PC-9 (cell line): ENCODE results near the gene ADGRF1. TPM values are rescaled to one million over a fixed set of nuclear protein-coding genes. Genes with fewer than 3 reads are reported as not detected.

Experiments used
- BruUV-seq: library from RNA; stranded (reverse); fragments of 400-500 nt; replicated peaks from 2 replicates; lab custom pipeline; 2021; lab: Mats Ljungman, UMichigan
- CTCF ChIA-PET: fragments of 300-600 bp; sonication (Branson Sonifier 250); formaldehyde crosslinking; loops from one replicate; lab custom pipeline; 2022; ENCODE audit warnings: antibody characterized with exemption; lab: Charles Lee
- POLR2A ChIA-PET: fragments of 300-600 bp; sonication (Branson Sonifier 250); formaldehyde crosslinking; loops from one replicate; lab custom pipeline; 2022; ENCODE audit warnings: antibody characterized with exemption; ENCODE audit not compliant: unreplicated experiment; lab: Charles Lee
- DNase-seq, 2 experiments: peaks; one replicate each; pipeline versions ENCODE4 v3.0.0 to v3.0.0-alpha.2; 2015 to 2022; ENCODE audit warnings: mixed read lengths in 1 of 2
- H2AFZ ChIP-seq: fragments of 200-600 bp; sonication (generic); 2 replicates; pipeline ENCODE4 v1.8.1; 2017; ENCODE audit warnings: antibody characterized with exemption
- H3F3A ChIP-seq: fragments of 200-600 bp; sonication (generic); 2 replicates; pipeline ENCODE4 v1.8.1; 2017; ENCODE audit warnings: antibody characterized with exemption, mild to moderate bottlenecking, low read depth; ENCODE audit not compliant: insufficient read depth
- H3K27ac ChIP-seq: fragments of 200-600 bp; sonication (generic); 2 replicates; pipeline ENCODE4 v1.6.1; 2016; ENCODE audit warnings: mixed run types
- H3K27me3 ChIP-seq: fragments of 200-600 bp; sonication (generic); 2 replicates; pipeline ENCODE4 v1.6.1; 2016; ENCODE audit warnings: low read depth, mixed run types; ENCODE audit not compliant: insufficient read depth
- H3K36me3 ChIP-seq: fragments of 200-600 bp; sonication (generic); 2 replicates; pipeline ENCODE4 v1.6.1; 2016; ENCODE audit warnings: low read depth, mixed run types
- H3K4me1 ChIP-seq: fragments of 200-600 bp; sonication (generic); replicated peaks from 2 replicates; pipeline ENCODE4 v1.6.1; 2016; ENCODE audit warnings: mixed run types; ENCODE audit not compliant: insufficient read depth
- H3K4me2 ChIP-seq: fragments of 200-600 bp; sonication (generic); 2 replicates; pipeline ENCODE4 v1.6.1; 2017; ENCODE audit warnings: mixed run types
- H3K4me3 ChIP-seq: fragments of 200-600 bp; sonication (generic); 2 replicates; pipeline ENCODE4 v1.6.1; 2016; ENCODE audit warnings: mixed run types
- H3K79me2 ChIP-seq: fragments of 200-600 bp; sonication (generic); 2 replicates; pipeline ENCODE4 v1.6.1; 2017; ENCODE audit warnings: low read depth, mixed run types
- H3K9me2 ChIP-seq: fragments of 200-600 bp; sonication (generic); 2 replicates; pipeline ENCODE4 v1.8.1; 2017; ENCODE audit warnings: mild to moderate bottlenecking; ENCODE audit not compliant: insufficient read depth
- H3K9me3 ChIP-seq: fragments of 200-600 bp; sonication (generic); 2 replicates; pipeline ENCODE4 v1.8.1; 2016; ENCODE audit warnings: low read depth; ENCODE audit not compliant: insufficient read depth
- H4K20me1 ChIP-seq: fragments of 200-600 bp; sonication (generic); 2 replicates; pipeline ENCODE4 v1.8.1; 2017; ENCODE audit not compliant: insufficient read depth
- CTCF ChIP-seq: fragments of 200-600 bp; sonication (generic); conservative IDR thresholded peaks from 2 replicates; pipeline ENCODE4 v1.6.1; 2017; ENCODE audit warnings: mixed run types, antibody characterized with exemption, mild to moderate bottlenecking, moderate library complexity
- EZH2 ChIP-seq: fragments of 200-600 bp; sonication (generic); IDR thresholded peaks from 2 replicates; pipeline ENCODE4 v1.8.0; 2017; ENCODE audit warnings: antibody characterized with exemption, low read depth
- intact Hi-C: fragments of 100-400 bp; cut with micrococcal nuclease; formaldehyde crosslinking; loops from one replicate; pipeline ENCODE4 v1.10.0; 2022; ENCODE audit not compliant: unreplicated experiment
- total RNA-seq: library from RNA; stranded (reverse); gene quantifications from 2 replicates; pipeline ENCODE4 v1.2.3, GENCODE V29; 2021

ADGRF1 gene
- total RNA-seq, 1 experiment from 2014 or later, result 162 TPM

- no peak overlapping the region for H3K27ac ChIP-seq
- H2AFZ ChIP-seq, result no peak overlapping the region
- intact Hi-C loops, result no loop called here
- ChIA-PET CTCF (no interaction called here), POLR2A (no interaction called here)
- no TSS peak for BruUV-seq
- no peak for DNase-seq
- no peaks in the 10 kb centered on the region for H3K27me3 ChIP-seq
- no peaks in the 10 kb centered on the region for H3K9me2 ChIP-seq
- no peak overlapping the region for H3K4me3 ChIP-seq
- H3K79me2 ChIP-seq, result no peaks in the 10 kb centered on the region
- TF ChIP-seq EZH2 (no peak), CTCF (no peak)
- peaks cover 9% of the 10 kb centered on the region; the same call in 1 of the 2 replicates for H3K9me3 ChIP-seq
- peaks cover 11% of the 10 kb centered on the region; the same call in 1 of the 2 replicates for H3F3A ChIP-seq
- no peaks in the 10 kb centered on the region for H4K20me1 ChIP-seq
- no peaks in the 10 kb centered on the region for H3K36me3 ChIP-seq
- peaks cover 29% of the 10 kb centered on the region for H3K4me1 ChIP-seq
- no peak overlapping the region for H3K4me2 ChIP-seq
Observed at GRCh38 chr6:47064274-47064673, 22.1 kb upstream of the ADGRF1 start.

- H3K27ac ChIP-seq, result no peak overlapping the region
- intact Hi-C loops, result no loop called here
- H3K4me2 ChIP-seq, result no peak overlapping the region
- no peak overlapping the region; the same call in 1 of the 2 replicates for H2AFZ ChIP-seq
- TF ChIP-seq EZH2 (no peak), CTCF (no peak)
- peaks cover 9% of the 10 kb centered on the region; the same call in 1 of the 2 replicates for H3K9me3 ChIP-seq
- H3K4me3 ChIP-seq, result no peak overlapping the region
- peaks cover 48% of the 10 kb centered on the region for H3K4me1 ChIP-seq
- BruUV-seq, result no TSS peak
- no peaks in the 10 kb centered on the region for H3K27me3 ChIP-seq
- no peak for DNase-seq
- CTCF ChIA-PET, result no interaction called here
- POLR2A ChIA-PET, result interaction anchor here (0.5 kb wide), 1 partner anchor 20 kb away, joined by 4 read pairs; the partner anchor contains the start of gene ADGRF1
- H4K20me1 ChIP-seq, result no peaks in the 10 kb centered on the region
- no peaks in the 10 kb centered on the region for H3K36me3 ChIP-seq
- H3K79me2 ChIP-seq, result 0 out of 2 replicates have a peak, but pooled peaks cover 5% of the 10 kb centered on the region
- H3F3A ChIP-seq, result peaks cover 30% of the 10 kb centered on the region
- H3K9me2 ChIP-seq, result no peaks in the 10 kb centered on the region
Observed at GRCh38 chr6:47062346-47062745, 20.2 kb upstream of the ADGRF1 start.

GRCh38 chr6:47061309-47062300, 19.5 kb upstream of the ADGRF1 start:
- no TSS peak for BruUV-seq
- H3K27me3 ChIP-seq, result no peaks in the 10 kb centered on the region
- peak; percentile 37 to 59 for DNase-seq
- no peak overlapping the region for H3K4me3 ChIP-seq
- no peaks in the 10 kb centered on the region for H4K20me1 ChIP-seq
- H3K27ac ChIP-seq, result peak overlapping the region; percentile 88
- H3K79me2 ChIP-seq, result 0 out of 2 replicates have a peak, but pooled peaks cover 5% of the 10 kb centered on the region
- CTCF ChIA-PET, result no interaction called here
- no peaks in the 10 kb centered on the region for H3K36me3 ChIP-seq
- H3K9me3 ChIP-seq, result peaks cover 9% of the 10 kb centered on the region; the same call in 1 of the 2 replicates
- TF ChIP-seq CTCF, result no peak
- no peak for TF ChIP-seq EZH2
- H3K4me2 ChIP-seq, result peak overlapping the region; percentile 3; the same call in 1 of the 2 replicates
- no peaks in the 10 kb centered on the region for H3K9me2 ChIP-seq
- H3K4me1 ChIP-seq, result peaks cover 55% of the 10 kb centered on the region
- H2AFZ ChIP-seq, result peak overlapping the region; percentile 9; the same call in 1 of the 2 replicates
- POLR2A ChIA-PET, result interaction anchor here (0.5 to 0.7 kb wide), 2 partner anchors 20 to 23 kb away, joined by 3 to 4 read pairs; partner anchors contain the start of gene ADGRF1
- intact Hi-C loops, result no loop called here
- H3F3A ChIP-seq, result peaks cover 31% of the 10 kb centered on the region
